ENCODE results near the gene TRA2A. TPM values are rescaled to one million over a fixed set of nuclear protein-coding genes. Genes with fewer than 3 reads are reported as not detected.
A peak's percentile ranks its signal among the peaks of the same experiment; 100 is the strongest.

Gene TRA2A
- total and polyA plus RNA-seq, 2 of the 13 experiments (the other 11 are each of a cell fraction or from before 2014, with no cell fraction given), result 39.1 to 41.6 TPM

GRCh38 chr7:23532490-23533237 lies 883 bp upstream of the TRA2A start:
- H3K9ac ChIP-seq (ENCODE audit: insufficient read depth, low read depth, low read length), result peak overlapping the region; percentile 100
- peaks cover 36% of the 10 kb centered on the region for H4K20me1 ChIP-seq (ENCODE audit: insufficient read depth, low read length)
- H3K79me2 ChIP-seq (ENCODE audit: insufficient read depth, low read length), result peaks cover 42% of the 10 kb centered on the region
- H3K9me3 ChIP-seq (ENCODE audit: low read length), result no peaks in the 10 kb centered on the region
- ATAC-seq, result no peak
- ChIA-PET POLR2A (interaction anchor here (1.2 to 1.4 kb wide), 4 partner anchors 8 to 260 kb away, joined by 3 to 6 read pairs (median 4); no protein-coding TSS in a partner anchor), CTCF (ENCODE audit: low intra/inter-chr PET ratio, low total read pairs) (no interaction called here)
- DNase-seq (ENCODE audit: low spot score), result no peak
- 0 out of 5 replicates have a peak, but pooled peaks cover 0 to 1% of the 10 kb centered on the region in 2 experiments for H3K36me3 ChIP-seq (replicated peaks in 1 of 2; ENCODE audit: control insufficient read depth in 1 of 2, insufficient read depth in 2 of 2, low read length in 2 of 2)
- WGBS (ENCODE audit: low lambda C conversion rate), result 70% methylated on average over 23 of the region's 23 CpGs
- TF ChIP-seq ZNF383 (CRISPR knock-in tag; IDR thresholded peaks at IDR 0.05; ENCODE audit: borderline replicate concordance) (no peak), ZMYM3 (CRISPR knock-in tag; IDR thresholded peaks at IDR 0.05) (peak; percentile 85; the same call in 1 of the 2 replicates), ZNF121 (CRISPR knock-in tag; IDR thresholded peaks at IDR 0.05) (peak; percentile 98), RBM22 (optimal IDR thresholded peaks at IDR 0.05; ENCODE audit: low read length) (no peak)
- in situ Hi-C loops (cut with HindIII; ENCODE audit: extremely low pct_ligation_motif_present, low pct_unique_long_range_greater_than_20kb), result no loop called here
- no peaks in the 10 kb centered on the region; a peak in 1 of 5 replicates for H3K27me3 ChIP-seq (ENCODE audit: control insufficient read depth in 1 of 2, insufficient read depth in 2 of 2, low read length in 2 of 2)
- peak overlapping the region; percentile 95 for H3K27ac ChIP-seq (ENCODE audit: extremely low read length, insufficient read depth, low read length)
- no peak overlapping the region for H2AFZ ChIP-seq (ENCODE audit: low read length)
- no TSS peak for BruUV-seq (replicated peaks)
- peaks cover 30% of the 10 kb centered on the region for H3K4me1 ChIP-seq (ENCODE audit: insufficient read depth, low read length)
- FAIRE-seq, result no peak
- intact Hi-C loops (cut with micrococcal nuclease; ENCODE audit: unreplicated experiment), result loop anchor here (5.0 kb wide), 1 partner anchor 260 kb away; no protein-coding TSS in a partner anchor
- H3K4me2 ChIP-seq (ENCODE audit: low read depth, low read length), result peak overlapping the region; percentile 92
- peak overlapping the region; percentile 73 to 98 (median 98); a peak in 5 of 6 replicates for H3K4me3 ChIP-seq (replicated peaks in 1 of 3; ENCODE audit: insufficient read depth in 1 of 3, low read depth in 2 of 3, low read length in 3 of 3)

- FAIRE-seq, result no peak
- peak overlapping the region; percentile 100 for H3K9ac ChIP-seq (ENCODE audit: insufficient read depth, low read depth, low read length)
- H3K27me3 ChIP-seq (ENCODE audit: control insufficient read depth in 1 of 2, insufficient read depth in 2 of 2, low read length in 2 of 2), result no peaks in the 10 kb centered on the region; a peak in 1 of 5 replicates
- intact Hi-C loops (cut with micrococcal nuclease; ENCODE audit: unreplicated experiment) (loop anchor here (2.0 to 5.0 kb wide), 2 partner anchors 56 to 259 kb away; no protein-coding TSS in a partner anchor), in situ Hi-C loops (cut with HindIII; ENCODE audit: extremely low pct_ligation_motif_present, low pct_unique_long_range_greater_than_20kb) (no loop called here)
- H3K36me3 ChIP-seq (replicated peaks in 1 of 2; ENCODE audit: control insufficient read depth in 1 of 2, insufficient read depth in 2 of 2, low read length in 2 of 2), result 0 out of 5 replicates have a peak, but pooled peaks cover 0 to 1% of the 10 kb centered on the region in 2 experiments
- H3K79me2 ChIP-seq (ENCODE audit: insufficient read depth, low read length), result peaks cover 57% of the 10 kb centered on the region
- H3K27ac ChIP-seq (ENCODE audit: extremely low read length, insufficient read depth, low read length), result peak overlapping the region; percentile 95
- peak; percentile 35 for DNase-seq (ENCODE audit: low spot score)
- H3K4me1 ChIP-seq (ENCODE audit: insufficient read depth, low read length), result peaks cover 44% of the 10 kb centered on the region
- TSS peak; percentile 59 for BruUV-seq (replicated peaks)
- H3K4me3 ChIP-seq (replicated peaks in 1 of 3; ENCODE audit: insufficient read depth in 1 of 3, low read depth in 2 of 3, low read length in 3 of 3), result peak overlapping the region; percentile 73 to 98 (median 98)
- H3K4me2 ChIP-seq (ENCODE audit: low read depth, low read length), result peak overlapping the region; percentile 92
- H3K9me3 ChIP-seq (ENCODE audit: low read length), result no peaks in the 10 kb centered on the region
- under 1% methylated on average over 42 of the region's 55 CpGs for WGBS (ENCODE audit: low lambda C conversion rate)
- no peak overlapping the region for H2AFZ ChIP-seq (ENCODE audit: low read length)
- H4K20me1 ChIP-seq (ENCODE audit: insufficient read depth, low read length), result peaks cover 50% of the 10 kb centered on the region
- CTCF ChIA-PET (ENCODE audit: low intra/inter-chr PET ratio, low total read pairs), result no interaction called here
- POLR2A ChIA-PET, result interaction anchor here (0.8 to 1.6 kb wide), 7 partner anchors 45 to 259 kb away, joined by 3 to 6 read pairs (median 3); no protein-coding TSS in a partner anchor
- ATAC-seq, result peak; percentile 65
- TF ChIP-seq LRRFIP1 (CRISPR knock-in tag; conservative IDR thresholded peaks at IDR 0.05) (no peak), ZC3H13 (CRISPR knock-in tag; IDR thresholded peaks at IDR 0.05) (0 out of 2 replicates have a peak, but pooled peaks have one; percentile 11), ZUFSP (CRISPR knock-in tag; IDR thresholded peaks at IDR 0.05; ENCODE audit: borderline replicate concordance) (no peak), ZNF235 (CRISPR knock-in tag; IDR thresholded peaks at IDR 0.05; ENCODE audit: borderline replicate concordance) (no peak), ZNF740 (CRISPR knock-in tag; IDR thresholded peaks at IDR 0.05) (no peak), ZNF256 (CRISPR knock-in tag; conservative IDR thresholded peaks at IDR 0.05) (no peak)
These were observed 559 bp downstream of the TRA2A start for GRCh38 chr7:23531050-23531793.

Data from HepG2 (cell line).